ENCODE results near the gene ERCC4.

The ERCC4 gene

DNA sequence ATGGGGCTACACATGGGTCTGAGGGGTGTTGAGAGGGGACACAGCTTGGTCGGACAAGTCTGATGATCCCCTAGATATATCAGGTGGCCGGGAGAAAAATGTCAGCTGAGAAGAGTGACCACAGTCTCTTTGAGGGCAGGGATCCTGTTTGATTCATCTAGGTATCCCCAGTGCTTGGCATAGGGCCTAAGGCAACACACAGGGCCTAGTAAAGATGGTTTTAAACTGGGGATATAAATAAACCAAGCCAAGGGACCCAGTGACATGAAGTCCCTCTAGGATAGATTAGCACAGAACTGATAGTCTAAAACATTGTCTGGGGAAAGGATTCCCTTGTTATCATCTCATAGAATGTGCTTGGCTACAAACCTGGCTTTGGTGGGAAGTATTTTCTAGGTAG, 1.4 kb downstream of the ERCC4 start:
- DNase-seq (ENCODE audit: insufficient read length, low spot score) (no peak), FAIRE-seq (no peak)
- TF ChIP-seq POLR2A (IDR thresholded peaks at IDR 0.05; ENCODE audit: low read depth, low read length), result no peak

GRCh38 chr16:13923703-13924298, 3.8 kb downstream of the ERCC4 start:
- DNase-seq (ENCODE audit: insufficient read length, low spot score), result no peak
- no peak for FAIRE-seq
- TF ChIP-seq POLR2A (IDR thresholded peaks at IDR 0.05; ENCODE audit: low read depth, low read length), result no peak

DNA sequence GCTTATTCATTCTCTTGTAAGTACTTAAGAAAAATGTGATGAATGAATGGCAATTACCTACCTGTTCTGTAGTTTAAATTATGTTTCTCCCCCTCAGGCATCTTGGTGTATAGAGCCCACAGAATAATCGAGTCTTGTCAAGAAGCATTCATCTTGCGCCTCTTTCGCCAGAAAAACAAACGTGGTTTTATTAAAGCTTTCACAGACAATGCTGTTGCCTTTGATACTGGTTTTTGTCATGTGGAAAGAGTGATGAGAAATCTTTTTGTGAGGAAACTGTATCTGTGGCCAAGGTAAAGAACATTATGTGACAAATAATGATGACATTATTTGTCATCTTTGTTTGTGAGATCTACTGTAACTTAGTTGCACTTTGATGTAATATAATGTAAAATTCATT, 6.5 kb downstream of the ERCC4 start:
- no peak for TF ChIP-seq POLR2A (IDR thresholded peaks at IDR 0.05; ENCODE audit: low read depth, low read length)
- DNase-seq (ENCODE audit: insufficient read length, low spot score), result no peak
- peak; percentile 36 for FAIRE-seq

- no peak for FAIRE-seq
- no peak for TF ChIP-seq POLR2A (IDR thresholded peaks at IDR 0.05; ENCODE audit: low read depth, low read length)
- DNase-seq (ENCODE audit: insufficient read length, low spot score), result no peak
Observed at GRCh38 chr16:13926891-13927290, 6.9 kb downstream of the ERCC4 start.

DNA sequence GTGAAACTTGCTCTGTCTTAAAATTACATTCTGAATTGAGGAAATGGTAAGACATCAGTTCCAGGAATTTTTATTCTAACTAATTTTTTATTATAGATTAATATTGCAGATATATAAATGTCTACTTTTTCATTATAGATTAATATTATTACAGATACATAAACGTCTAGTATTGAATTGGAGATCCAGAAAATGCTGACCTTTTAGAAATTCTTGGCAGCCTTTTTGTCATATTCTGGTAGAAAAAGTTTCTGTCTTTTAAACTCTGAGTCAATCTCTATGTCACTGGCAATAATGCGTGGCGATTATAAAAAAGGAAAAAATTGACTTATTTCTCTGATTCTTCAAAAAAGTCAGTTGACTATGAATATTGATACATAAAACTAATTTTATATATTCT, 8.7 kb downstream of the ERCC4 start:
- TF ChIP-seq POLR2A (IDR thresholded peaks at IDR 0.05; ENCODE audit: low read depth, low read length), result no peak
- FAIRE-seq (no peak), DNase-seq (ENCODE audit: insufficient read length, low spot score) (no peak)

GRCh38 chr16:13931845-13932244, 11.9 kb downstream of the ERCC4 start:
- DNase-seq (ENCODE audit: insufficient read length, low spot score) (no peak), FAIRE-seq (no peak)
- no peak for TF ChIP-seq POLR2A (IDR thresholded peaks at IDR 0.05; ENCODE audit: low read depth, low read length)

DNA sequence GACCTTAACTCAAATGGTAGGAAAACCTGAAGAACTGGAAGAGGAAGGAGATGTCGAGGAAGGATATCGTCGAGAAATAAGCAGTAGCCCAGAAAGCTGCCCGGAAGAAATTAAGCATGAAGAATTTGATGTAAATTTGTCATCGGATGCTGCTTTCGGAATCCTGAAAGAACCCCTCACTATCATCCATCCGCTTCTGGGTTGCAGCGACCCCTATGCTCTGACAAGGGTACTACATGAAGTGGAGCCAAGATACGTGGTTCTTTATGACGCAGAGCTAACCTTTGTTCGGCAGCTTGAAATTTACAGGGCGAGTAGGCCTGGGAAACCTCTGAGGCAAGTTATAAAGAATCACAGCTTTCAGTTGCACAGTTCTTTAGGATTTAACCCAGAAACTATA, 15.5 kb downstream of the ERCC4 start:
- no peak for TF ChIP-seq POLR2A (IDR thresholded peaks at IDR 0.05; ENCODE audit: low read depth, low read length)
- no peak for DNase-seq (ENCODE audit: insufficient read length, low spot score)
- FAIRE-seq, result no peak

GRCh38 chr16:13936155-13936554, 16.2 kb downstream of the ERCC4 start:
- TF ChIP-seq POLR2A (IDR thresholded peaks at IDR 0.05; ENCODE audit: low read depth, low read length), result no peak
- FAIRE-seq, result no peak
- DNase-seq (ENCODE audit: insufficient read length, low spot score), result no peak

DNA sequence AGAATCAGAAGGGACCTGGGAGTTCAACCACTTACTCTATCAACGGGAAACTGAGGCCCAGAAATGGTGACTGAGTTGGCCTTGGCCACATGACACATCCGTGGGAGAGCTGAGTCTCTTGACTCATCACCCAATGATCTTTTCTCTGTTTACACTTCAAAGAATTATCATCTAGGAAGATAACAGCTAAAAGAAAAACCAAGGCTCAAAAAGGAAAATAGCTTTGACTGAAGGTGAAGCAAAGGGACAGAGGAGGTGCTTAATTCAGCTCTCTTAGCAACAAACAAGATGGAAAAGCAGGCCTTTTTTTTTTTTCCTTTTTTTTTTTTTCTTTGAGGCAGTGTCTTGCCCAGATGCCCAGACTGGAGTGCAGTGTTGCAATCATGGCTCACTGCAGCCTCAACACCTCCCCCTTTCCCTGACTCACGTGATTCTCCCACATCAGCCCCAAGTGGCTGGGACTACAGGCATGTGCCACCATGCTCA, 16.7 kb downstream of the ERCC4 start:
- no peak for FAIRE-seq
- TF ChIP-seq POLR2A (IDR thresholded peaks at IDR 0.05; ENCODE audit: low read depth, low read length), result no peak
- DNase-seq (ENCODE audit: insufficient read length, low spot score), result no peak

DNA sequence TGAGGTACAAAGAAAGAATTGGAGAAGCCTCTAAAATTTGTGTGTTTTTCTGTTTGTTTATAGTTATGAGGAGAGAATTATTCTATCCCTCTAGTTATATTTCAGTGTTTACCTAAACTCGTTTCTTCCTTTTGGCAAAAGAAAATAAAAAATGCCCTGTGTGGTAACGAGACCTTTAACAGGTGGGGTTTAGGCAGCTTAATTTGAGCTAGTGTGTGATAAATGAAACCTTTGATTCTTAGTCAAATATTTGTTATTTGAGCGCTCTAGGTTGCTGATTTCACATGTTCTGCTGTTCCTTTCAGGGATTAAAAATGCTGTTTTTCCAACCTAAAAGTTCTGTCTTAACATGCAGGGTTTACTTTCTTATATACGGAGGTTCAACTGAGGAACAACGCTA, 17.5 kb downstream of the ERCC4 start:
- TF ChIP-seq POLR2A (IDR thresholded peaks at IDR 0.05; ENCODE audit: low read depth, low read length), result no peak
- FAIRE-seq, result no peak
- no peak for DNase-seq (ENCODE audit: insufficient read length, low spot score)

GRCh38 chr16:13938480-13938879, 18.5 kb downstream of the ERCC4 start:
- no peak for DNase-seq (ENCODE audit: insufficient read length, low spot score)
- no peak for TF ChIP-seq POLR2A (IDR thresholded peaks at IDR 0.05; ENCODE audit: low read depth, low read length)
- no peak for FAIRE-seq

DNA sequence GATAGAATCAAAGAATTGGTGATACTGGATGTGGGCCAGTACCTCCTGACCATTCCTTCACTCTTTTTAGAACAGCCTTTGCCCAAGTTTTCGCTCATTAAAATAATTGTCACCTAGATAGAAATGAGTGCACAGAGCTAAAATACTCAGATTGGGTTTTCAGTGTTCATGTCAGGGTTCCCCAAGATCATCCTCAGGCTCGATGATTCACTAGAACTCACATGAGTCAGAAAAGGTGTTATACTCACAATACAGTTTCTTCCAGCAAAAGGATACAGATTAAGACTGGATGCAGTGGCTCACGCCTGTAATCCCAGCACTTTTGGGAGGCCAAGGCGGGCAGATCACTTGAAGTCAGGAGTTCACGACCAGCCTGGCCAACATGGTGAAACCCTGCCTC, 19.9 kb downstream of the ERCC4 start:
- FAIRE-seq (no peak), DNase-seq (ENCODE audit: insufficient read length, low spot score) (no peak)
- no peak for TF ChIP-seq POLR2A (IDR thresholded peaks at IDR 0.05; ENCODE audit: low read depth, low read length)

GRCh38 chr16:13940397-13940933, 20.5 kb downstream of the ERCC4 start:
- FAIRE-seq (no peak), DNase-seq (ENCODE audit: insufficient read length, low spot score) (no peak)
- TF ChIP-seq POLR2A (IDR thresholded peaks at IDR 0.05; ENCODE audit: low read depth, low read length), result no peak

- FAIRE-seq (no peak), DNase-seq (ENCODE audit: insufficient read length, low spot score) (no peak)
- no peak for TF ChIP-seq POLR2A (IDR thresholded peaks at IDR 0.05; ENCODE audit: low read depth, low read length)
Observed at GRCh38 chr16:13944816-13945215, 24.9 kb downstream of the ERCC4 start.

- DNase-seq (ENCODE audit: insufficient read length, low spot score) (no peak), FAIRE-seq (no peak)
- no peak for TF ChIP-seq POLR2A (IDR thresholded peaks at IDR 0.05; ENCODE audit: low read depth, low read length)
Observed at GRCh38 chr16:13945744-13946485, 26.0 kb downstream of the ERCC4 start.

Measured in H54 (cell line).